H1 (cell line): ENCODE results near the gene ORMDL2. TPM values are rescaled to one million over a fixed set of nuclear protein-coding genes. Genes with fewer than 3 reads are reported as not detected.

Experiments used
- CTCF ChIA-PET: fragments of 300-600 bp; sonication (Branson Sonifier 250); formaldehyde crosslinking; loops from one replicate; lab custom pipeline; 2021; ENCODE audit not compliant: partially characterized antibody; lab: Charles Lee
- POLR2A ChIA-PET: fragments of 300-600 bp; sonication (Branson Sonifier 250); formaldehyde crosslinking; loops from one replicate; lab custom pipeline; 2021; ENCODE audit warnings: inconsistent platforms; ENCODE audit not compliant: partially characterized antibody; lab: Charles Lee
- DNase-seq, 2 experiments: peaks; one replicate each; pipeline versions ENCODE4 v3.0.0 to v3.0.0-alpha.2; 2010 to 2022; ENCODE audit warnings: low spot score in 2 of 2, low read depth in 1 of 2, mixed read lengths in 1 of 2
- FAIRE-seq: peaks from 2 replicates; lab custom pipeline; 2011; peaks lifted over from hg19 to GRCh38; lab: Jason Lieb, UNC
- H2AFZ ChIP-seq: 2 replicates; pipeline ENCODE4 v1.8.1; 2012; ENCODE audit warnings: low read length, inconsistent platforms
- H2AK5ac ChIP-seq: 2 replicates; pipeline ENCODE4 v1.6.1; 2013; ENCODE audit warnings: low read depth, low read length
- H2BK120ac ChIP-seq: replicated peaks from 2 replicates; pipeline ENCODE3; 2013; ENCODE audit warnings: low read depth, low read length, inconsistent platforms
- H2BK12ac ChIP-seq: 2 replicates; pipeline ENCODE4 v1.6.1; 2013; ENCODE audit warnings: low read depth, low read length
- H2BK15ac ChIP-seq: 2 replicates; pipeline ENCODE4 v1.6.1; 2013; ENCODE audit warnings: low read length
- H2BK20ac ChIP-seq: 2 replicates; pipeline ENCODE4 v1.6.1; 2013; ENCODE audit warnings: low read length
- H2BK5ac ChIP-seq: 2 replicates; pipeline ENCODE4 v1.6.1; 2013; ENCODE audit warnings: low read depth, low read length
- H3K14ac ChIP-seq: 2 replicates; pipeline ENCODE4 v1.6.1; 2013; ENCODE audit warnings: inconsistent platforms; ENCODE audit not compliant: insufficient read length
- H3K18ac ChIP-seq: 2 replicates; pipeline ENCODE4 v1.6.1; 2013; ENCODE audit warnings: low read length; ENCODE audit errors: extremely low read depth
- H3K23ac ChIP-seq: 2 replicates; pipeline ENCODE4 v1.6.1; 2013; ENCODE audit warnings: inconsistent platforms; ENCODE audit not compliant: insufficient read length
- H3K23me2 ChIP-seq: 2 replicates; pipeline ENCODE4 v1.6.1; 2013; ENCODE audit warnings: low read depth, low read length
- H3K27ac ChIP-seq: 2 replicates; pipeline ENCODE4 v1.6.1; 2011; ENCODE audit warnings: low read depth, low read length, inconsistent platforms
- H3K27me3 ChIP-seq, 4 experiments: replicated peaks in 1 of 4; 1 replicate in 1 of 4; 2 replicates in 3 of 4; pipeline versions ENCODE4 v1.6.1 to v1.8.1; 2011 to 2013; ENCODE audit warnings: low read length in 3 of 4, mild to moderate bottlenecking in 3 of 4, inconsistent platforms in 2 of 4, mixed read lengths in 2 of 4, moderate library complexity in 1 of 4; ENCODE audit not compliant: control insufficient read depth in 3 of 4, insufficient read depth in 3 of 4; ENCODE audit errors: extremely low read depth in 1 of 4
- H3K36me3 ChIP-seq, 4 experiments: 2 replicates each; pipeline versions ENCODE4 v1.6.1 to v1.8.1; 2011 to 2013; ENCODE audit warnings: mild to moderate bottlenecking in 4 of 4, low read length in 3 of 4, moderate library complexity in 2 of 4, control low read depth in 1 of 4, inconsistent platforms in 1 of 4; ENCODE audit not compliant: insufficient read depth in 4 of 4, control insufficient read depth in 2 of 4
- H3K4ac ChIP-seq: replicated peaks from 2 replicates; pipeline ENCODE3; 2013; ENCODE audit warnings: low read length, low read depth, mixed read lengths, inconsistent platforms; ENCODE audit not compliant: insufficient read length
- H3K4me1 ChIP-seq, 4 experiments: replicated peaks in 1 of 4; 1 replicate in 1 of 4; 2 replicates in 3 of 4; pipeline versions ENCODE4 v1.6.1 to v1.8.1; 2011 to 2013; ENCODE audit warnings: low read length in 3 of 4, inconsistent platforms in 2 of 4, mixed read lengths in 1 of 4; ENCODE audit not compliant: insufficient read depth in 4 of 4, control insufficient read depth in 3 of 4
- H3K4me2 ChIP-seq, 2 experiments: 2 replicates each; pipeline versions ENCODE4 v1.6.1 to v1.8.1; 2011 to 2013; ENCODE audit warnings: low read depth in 2 of 2, low read length in 2 of 2, control low read depth in 1 of 2, inconsistent platforms in 1 of 2, mild to moderate bottlenecking in 1 of 2; ENCODE audit not compliant: insufficient read depth in 1 of 2
- H3K4me3 ChIP-seq, 4 experiments: fragments of 200-600, 300-600 bp in 1 of 4; sonication (generic), shearing (Covaris generic), sonication (Bioruptor Twin) in 1 of 4; 2 replicates each; pipeline versions ENCODE4 v1.5.1 to v1.8.1; 2011 to 2016; ENCODE audit warnings: low read length in 4 of 4, low read depth in 3 of 4, control low read depth in 2 of 4, inconsistent platforms in 2 of 4, mild to moderate bottlenecking in 2 of 4, mixed read lengths in 1 of 4, moderate library complexity in 1 of 4; ENCODE audit not compliant: insufficient read depth in 2 of 4; ENCODE audit errors: extremely low read depth in 1 of 4
- H3K56ac ChIP-seq: replicated peaks from 2 replicates; pipeline ENCODE3; 2013; ENCODE audit warnings: low read depth, mild to moderate bottlenecking, mixed read lengths, low read length, inconsistent platforms; ENCODE audit not compliant: insufficient read length
- H3K79me1 ChIP-seq: 2 replicates; pipeline ENCODE4 v1.6.1; 2013; ENCODE audit warnings: low read depth, low read length, control low read depth
- H3K79me2 ChIP-seq, 2 experiments: 2 replicates each; pipeline versions ENCODE4 v1.6.1 to v1.8.1; 2012 to 2013; ENCODE audit warnings: low read length in 2 of 2, mild to moderate bottlenecking in 2 of 2, inconsistent platforms in 1 of 2; ENCODE audit not compliant: insufficient read depth in 2 of 2, control insufficient read depth in 1 of 2
- H3K9ac ChIP-seq, 4 experiments: replicated peaks in 1 of 4; 1 replicate in 1 of 4; 2 replicates in 3 of 4; pipeline versions ENCODE4 v1.6.1 to v1.8.1; 2011 to 2013; ENCODE audit warnings: low read depth in 3 of 4, low read length in 3 of 4, control low read depth in 2 of 4, mild to moderate bottlenecking in 2 of 4, moderate library complexity in 2 of 4, inconsistent platforms in 1 of 4; ENCODE audit errors: extremely low read depth in 1 of 4
- H3K9me3 ChIP-seq, 2 experiments: 2 replicates each; pipeline versions ENCODE4 v1.6.1 to v1.8.1; 2012 to 2013; ENCODE audit warnings: mild to moderate bottlenecking in 2 of 2, moderate library complexity in 2 of 2, control low read depth in 1 of 2, inconsistent platforms in 1 of 2, low read depth in 1 of 2, low read length in 1 of 2, mixed read lengths in 1 of 2; ENCODE audit not compliant: insufficient read depth in 2 of 2
- H4K20me1 ChIP-seq, 2 experiments: replicated peaks in 1 of 2; 2 replicates each; pipeline versions ENCODE3 to v1.8.1; 2011 to 2013; ENCODE audit warnings: inconsistent platforms in 2 of 2, low read length in 2 of 2, mild to moderate bottlenecking in 1 of 2; ENCODE audit not compliant: insufficient read depth in 2 of 2, control insufficient read depth in 1 of 2
- H4K5ac ChIP-seq: 2 replicates; pipeline ENCODE4 v1.6.1; 2013; ENCODE audit warnings: low read length, low read depth, mixed read lengths, inconsistent platforms; ENCODE audit not compliant: insufficient read length
- H4K8ac ChIP-seq: 2 replicates; pipeline ENCODE4 v1.8.0; 2013; ENCODE audit warnings: mild to moderate bottlenecking, moderate library complexity, low read length, inconsistent platforms; ENCODE audit not compliant: insufficient read depth; ENCODE audit errors: extremely low read depth
- H4K91ac ChIP-seq: replicated peaks from 2 replicates; pipeline ENCODE3; 2013; ENCODE audit warnings: low read length, mixed read lengths, inconsistent platforms; ENCODE audit not compliant: insufficient read length
- ASH2L ChIP-seq: fragments of 200-600, 300-600 bp; sonication (generic); IDR thresholded peaks from one replicate; pipeline ENCODE4 v1.7.1; 2017; ENCODE audit warnings: low read length
- CBX8 ChIP-seq: fragments of 300-800, 300-1000 bp; sonication (generic); IDR thresholded peaks from 2 replicates; pipeline ENCODE4 v1.7.1; 2016; ENCODE audit warnings: low read depth, low read length, borderline replicate concordance
- GABPA ChIP-seq: IDR thresholded peaks from 2 replicates; pipeline ENCODE4 v1.6.1; 2011; ENCODE audit warnings: mild to moderate bottlenecking, low read length, moderate library complexity, borderline replicate concordance; ENCODE audit not compliant: insufficient read depth
- MAX ChIP-seq: IDR thresholded peaks from 2 replicates; pipeline ENCODE4 v1.6.1; 2012; ENCODE audit warnings: inconsistent platforms
- USF2 ChIP-seq: IDR thresholded peaks from 2 replicates; pipeline ENCODE4 v1.6.1; 2011; ENCODE audit warnings: low read length, improper control_type of control experiment
- WGBS, 2 experiments: shearing (Covaris generic) in 1 of 2; methylation state at CpG; one replicate each; pipeline versions ENCODE4 v1.1.6 to v1.1.7; 2013 to 2015; ENCODE audit warnings: low lambda C conversion rate in 2 of 2, mixed read lengths in 2 of 2, inconsistent platforms in 1 of 2, low coverage in 1 of 2, missing lambda C conversion rate in 1 of 2; ENCODE audit not compliant: insufficient replicate concordance in 2 of 2, insufficient coverage in 1 of 2, insufficient read length in 1 of 2; ENCODE audit errors: extremely low coverage in 1 of 2, missing lambda C conversion rate in 1 of 2; 5-methylcytosine and 5-hydroxymethylcytosine counted together
- long read RNA-seq, 2 experiments: library from RNA in 1 of 2; library from capped mRNA in 1 of 2; stranded (forward); transcript quantifications; one replicate each; pipeline ENCODE4 v2.0.0, GENCODE V29; 2021; ENCODE audit warnings: inconsistent platforms in 1 of 2
- polyA minus RNA-seq, 3 experiments: library from RNA; depleted of rRNA, polyadenylated mRNA; stranded (reverse); fragments of >200 nt; gene quantifications; 1 replicate in 2 of 3; 2 replicates in 1 of 3; pipeline ENCODE4 v1.2.3, GENCODE V29; 2011
- polyA plus RNA-seq, 7 experiments: library from polyadenylated mRNA; depleted of rRNA in 3 of 7; stranded (reverse) in 5 of 7; unstranded in 2 of 7; fragments of >200 nt in 5 of 7; fragments of 200-250 nt in 2 of 7; gene quantifications; 1 replicate in 5 of 7; 2 replicates in 1 of 7; 4 replicates in 1 of 7; pipeline versions ENCODE4 v1.2.1 to v1.2.3, GENCODE V29; 2011 to 2013; ENCODE audit warnings: missing spikeins in 2 of 7, mixed read lengths in 2 of 7
- total RNA-seq: library from RNA; stranded (reverse); fragmentation: NEBNext Ultra II Directional; extraction: Animal tissue kit (Norgen Biotek cat#: 25700); gene quantifications from 2 replicates; pipeline ENCODE4 v1.2.1, GENCODE V29; 2021

ORMDL2 gene, protein sequence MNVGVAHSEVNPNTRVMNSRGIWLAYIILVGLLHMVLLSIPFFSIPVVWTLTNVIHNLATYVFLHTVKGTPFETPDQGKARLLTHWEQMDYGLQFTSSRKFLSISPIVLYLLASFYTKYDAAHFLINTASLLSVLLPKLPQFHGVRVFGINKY
- total RNA-seq (34.1 and 39.0 TPM in 2 replicates), polyA plus RNA-seq (2011; rRNA removed) (50.4 and 65.6 TPM in 2 replicates), polyA minus RNA-seq (2011; rRNA and poly(A)+ RNA removed) (60.5 and 75.9 TPM in 2 replicates)
- 26.9 TPM for polyA plus RNA-seq (2011; cell fraction: cytosol; rRNA removed)
- polyA plus RNA-seq (2011; cell fraction: nucleus; rRNA removed): 33.3 TPM
- polyA plus RNA-seq (2012, experiment 1 of 2): 53.7 to 58.3 TPM (median 56.2 TPM) in 4 replicates
- 31.6 TPM for polyA plus RNA-seq (2012, experiment 2 of 2)
- polyA plus RNA-seq (2013, experiment 1 of 2): 77.7 TPM
- polyA plus RNA-seq (2013, experiment 2 of 2): 93.6 TPM
- 23.1 TPM for polyA minus RNA-seq (2011; cell fraction: cytosol; rRNA and poly(A)+ RNA removed)
- polyA minus RNA-seq (2011; cell fraction: nucleus; rRNA and poly(A)+ RNA removed): 42.2 TPM
- long read RNA-seq, experiment 1, transcript ORMDL2-201 (4 exons, 2,141 nt): major isoform, 23 of 34 reads
- long read RNA-seq, experiment 1, partial matches to known transcripts: 8 of 34 reads
- long read RNA-seq, experiment 1, other reads (novel, unspliced or antisense): 2 of 34 reads
- long read RNA-seq, experiment 2, transcript ORMDL2-201 (4 exons, 2,141 nt): major isoform, 6 of 8 reads
- long read RNA-seq, experiment 2, partial matches to known transcripts: 0 of 8 reads
- long read RNA-seq, experiment 2, other reads (novel, unspliced or antisense): 2 of 8 reads

DNA sequence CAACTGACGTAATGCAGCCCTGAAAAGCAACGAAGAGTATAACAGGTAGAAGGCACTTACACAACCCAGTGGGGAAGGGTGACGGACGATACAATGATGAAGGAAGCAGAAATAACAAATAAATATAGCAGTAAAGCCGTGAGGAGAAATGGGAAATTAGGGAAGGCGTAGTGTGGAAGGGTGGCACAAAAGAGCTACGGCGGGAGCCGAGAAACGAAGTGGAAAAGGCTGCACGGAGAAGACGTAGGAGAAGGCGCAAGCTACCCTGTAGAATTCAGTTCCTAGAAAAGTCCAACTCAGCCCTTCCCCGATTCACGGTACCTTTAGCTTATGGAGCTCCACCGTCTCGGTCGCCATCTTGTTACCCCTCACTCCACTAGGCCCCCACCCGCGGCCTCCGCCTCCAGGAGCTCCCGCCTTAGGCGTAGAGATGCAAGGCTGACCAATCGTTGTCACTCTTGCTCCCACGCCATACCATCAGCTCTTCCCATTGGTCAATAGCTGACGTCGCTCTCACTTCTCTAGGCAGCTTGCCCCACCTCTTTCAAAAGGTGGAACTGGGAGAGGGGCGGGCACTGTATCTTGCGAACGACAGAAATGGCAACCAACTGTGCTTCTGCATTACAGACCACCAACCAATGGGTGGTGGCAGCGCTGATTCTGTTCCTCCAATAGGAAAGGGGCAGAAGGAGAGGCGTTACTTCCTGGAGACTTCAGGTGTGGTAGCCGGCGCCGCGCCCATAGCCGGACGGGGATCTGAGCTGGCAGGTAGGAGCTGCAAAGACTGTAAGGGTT lies at the start of gene ORMDL2, which contains the start of gene SARNP:
ORMDL2 (plus strand) TSS at position 697 of the 795 bp plus-strand sequence. CDS start 959 bp downstream, outside the sequence.
SARNP (minus strand) TSS at position 380 of the 795 bp plus-strand sequence; CDS start at position 357, 23 bp downstream.
- Histone ChIP-seq H3K79me1 (peaks cover 4% of the 10 kb centered on the region; the same call in 1 of the 2 replicates), H3K9me3 (no peaks in the 10 kb centered on the region; a peak in 1 of 4 replicates), H2BK5ac (peak within 1 kb of the TSS; percentile 95), H2BK15ac (no peak within 1 kb of the TSS), H3K14ac (no peak within 1 kb of the TSS), H4K91ac (peak within 1 kb of the TSS; percentile 67), H3K23me2 (peaks cover 2% of the 10 kb centered on the region; the same call in 1 of the 2 replicates), H3K9ac (peak within 1 kb of the TSS; percentile 96 to 99 (median 98)), H4K5ac (peak within 1 kb of the TSS; percentile 75), H3K4me3 (peak within 1 kb of the TSS; percentile 95 to 100 (median 96)), H3K23ac (no peak within 1 kb of the TSS), H3K36me3 (peaks cover 8 to 44% (median 24%) of the 10 kb centered on the region in 4 experiments), H3K4me2 (peak within 1 kb of the TSS; percentile 81 to 96), H2AK5ac (peak within 1 kb of the TSS; percentile 72), H3K4me1 (peaks cover 4 to 8% (median 6%) of the 10 kb centered on the region in 4 experiments), H3K56ac (peak within 1 kb of the TSS; percentile 75), H3K79me2 (peaks cover 27 to 64% of the 10 kb centered on the region in 2 experiments), H3K4ac (peak within 1 kb of the TSS; percentile 20), H3K27me3 (no peaks in the 10 kb centered on the region), H3K18ac (peak within 1 kb of the TSS; percentile 89), H4K8ac (peak within 1 kb of the TSS; percentile 64; the same call in 1 of the 2 replicates), H3K27ac (peak within 1 kb of the TSS; percentile 91), H4K20me1 (peaks cover 7 to 11% of the 10 kb centered on the region in 2 experiments), H2BK120ac (no peak within 1 kb of the TSS), H2AFZ (peak within 1 kb of the TSS; percentile 87), H2BK12ac (peak within 1 kb of the TSS; percentile 71; the same call in 1 of the 2 replicates), H2BK20ac (no peak within 1 kb of the TSS)
- DNase-seq (peak; percentile 90 to 99), FAIRE-seq (peak; percentile 99)
- WGBS, 2 experiments: 1% methylated on average over 38 of the region's 38 CpGs; no CpG with 5 or more reads in 1 of the 2 experiments
- CTCF ChIA-PET: interaction anchor here (0.6 to 18.0 kb wide), 18 partner anchors 10 to 1785 kb away, joined by 3 to 224 read pairs (median 4); partner anchors contain the start of genes CD63, DGKA, DNAJC14 and GDF11
- POLR2A ChIA-PET: interaction anchor here (0.7 to 12.7 kb wide), 24 partner anchors 8 to 203 kb away, joined by 3 to 133 read pairs (median 6); partner anchors contain the start of genes BLOC1S1, CD63, DNAJC14 and IKZF4
- TF ChIP-seq USF2 (no peak), CBX8 (no peak), GABPA (no peak), MAX (no peak), ASH2L (peak; percentile 82)
